ENCODE measurements around the gene ZBTB22. TPM values are rescaled to one million over a fixed set of nuclear protein-coding genes. Genes with fewer than 3 reads are reported as not detected.

Gene ZBTB22
- total and polyA plus RNA-seq, 4 donors, result 1.6 to 7.8 (median 4.7) TPM

DNA sequence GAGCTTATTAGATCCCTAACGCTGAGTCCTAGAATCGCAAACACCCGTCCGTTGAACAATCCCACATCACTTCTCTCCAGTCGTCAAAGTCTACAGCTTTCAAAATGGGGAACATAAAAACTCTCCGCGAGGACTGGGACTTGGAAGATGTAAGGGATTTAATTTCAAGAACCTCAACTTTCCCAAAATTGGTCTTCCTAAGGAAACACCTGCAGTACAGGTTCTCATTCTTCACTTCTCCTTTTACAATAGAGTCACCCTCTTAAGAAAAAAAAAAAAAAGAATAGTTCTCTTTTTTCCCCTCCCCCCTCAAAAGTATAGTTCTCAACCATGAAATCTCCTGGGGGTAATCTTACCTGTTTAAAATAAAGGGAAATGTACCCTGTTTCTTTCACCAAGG is 6.6 kb upstream of the ZBTB22 start:
- Histone ChIP-seq H3K9me3 (ENCODE audit: control insufficient read depth in 4 of 4, low read length in 3 of 4) (no peaks in the 10 kb centered on the region), H3K9ac (ENCODE audit: low read depth in 1 of 2, low read length in 2 of 2) (no peak overlapping the region), H3K4me1 (ENCODE audit: control insufficient read depth in 4 of 4, insufficient read depth in 4 of 4, low read length in 3 of 4) (peaks cover 14 to 33% (median 33%) of the 10 kb centered on the region in 4 donors), H3K4me3 (ENCODE audit: low read depth in 1 of 3, low read length in 3 of 3) (peak overlapping the region in 2 of 3 donors; percentile 72 to 85), H3K27me3 (ENCODE audit: control insufficient read depth in 4 of 4, insufficient read depth in 4 of 4, low read length in 3 of 4) (no peaks in the 10 kb centered on the region), H3K36me3 (ENCODE audit: control insufficient read depth in 4 of 4, insufficient read depth in 3 of 4, low read depth in 1 of 4, low read length in 3 of 4) (peaks cover 0 to 12% (median 7%) of the 10 kb centered on the region in 4 donors), H3K27ac (ENCODE audit: low read depth in 1 of 2, low read length in 2 of 2) (peak overlapping the region; percentile 85 to 86)
- 30% methylated on average over 7 of the region's 7 CpGs for WGBS
- TF ChIP-seq, protein P1, sequence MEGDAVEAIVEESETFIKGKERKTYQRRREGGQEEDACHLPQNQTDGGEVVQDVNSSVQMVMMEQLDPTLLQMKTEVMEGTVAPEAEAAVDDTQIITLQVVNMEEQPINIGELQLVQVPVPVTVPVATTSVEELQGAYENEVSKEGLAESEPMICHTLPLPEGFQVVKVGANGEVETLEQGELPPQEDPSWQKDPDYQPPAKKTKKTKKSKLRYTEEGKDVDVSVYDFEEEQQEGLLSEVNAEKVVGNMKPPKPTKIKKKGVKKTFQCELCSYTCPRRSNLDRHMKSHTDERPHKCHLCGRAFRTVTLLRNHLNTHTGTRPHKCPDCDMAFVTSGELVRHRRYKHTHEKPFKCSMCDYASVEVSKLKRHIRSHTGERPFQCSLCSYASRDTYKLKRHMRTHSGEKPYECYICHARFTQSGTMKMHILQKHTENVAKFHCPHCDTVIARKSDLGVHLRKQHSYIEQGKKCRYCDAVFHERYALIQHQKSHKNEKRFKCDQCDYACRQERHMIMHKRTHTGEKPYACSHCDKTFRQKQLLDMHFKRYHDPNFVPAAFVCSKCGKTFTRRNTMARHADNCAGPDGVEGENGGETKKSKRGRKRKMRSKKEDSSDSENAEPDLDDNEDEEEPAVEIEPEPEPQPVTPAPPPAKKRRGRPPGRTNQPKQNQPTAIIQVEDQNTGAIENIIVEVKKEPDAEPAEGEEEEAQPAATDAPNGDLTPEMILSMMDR (IDR thresholded peaks at IDR 0.05; ENCODE audit: low read depth, low read length, missing input control), result no peak
- TF ChIP-seq, protein P2, sequence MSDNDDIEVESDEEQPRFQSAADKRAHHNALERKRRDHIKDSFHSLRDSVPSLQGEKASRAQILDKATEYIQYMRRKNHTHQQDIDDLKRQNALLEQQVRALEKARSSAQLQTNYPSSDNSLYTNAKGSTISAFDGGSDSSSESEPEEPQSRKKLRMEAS (IDR thresholded peaks at IDR 0.05), result no peak
- TF ChIP-seq RAD21 (IDR thresholded peaks at IDR 0.05) (no peak), RXRA (IDR thresholded peaks at IDR 0.05) (no peak), FOXA1 (IDR thresholded peaks at IDR 0.05) (no peak), NR2F2 (IDR thresholded peaks at IDR 0.05) (no peak), FOXA2 (IDR thresholded peaks at IDR 0.05) (no peak), YY1 (IDR thresholded peaks at IDR 0.05) (no peak), HNF4A (conservative IDR thresholded peaks at IDR 0.05) (no peak), HNF4G (IDR thresholded peaks at IDR 0.05) (no peak), GABPA (IDR thresholded peaks at IDR 0.05 in 1 of 2, conservative IDR thresholded peaks at IDR 0.05 in 1 of 2) (no peak), EGR1 (IDR thresholded peaks at IDR 0.05; ENCODE audit: low read depth in 2 of 2) (no peak), TAF1 (conservative IDR thresholded peaks at IDR 0.05) (no peak), SP1 (IDR thresholded peaks at IDR 0.05) (no peak)
- TF ChIP-seq, protein P3, sequence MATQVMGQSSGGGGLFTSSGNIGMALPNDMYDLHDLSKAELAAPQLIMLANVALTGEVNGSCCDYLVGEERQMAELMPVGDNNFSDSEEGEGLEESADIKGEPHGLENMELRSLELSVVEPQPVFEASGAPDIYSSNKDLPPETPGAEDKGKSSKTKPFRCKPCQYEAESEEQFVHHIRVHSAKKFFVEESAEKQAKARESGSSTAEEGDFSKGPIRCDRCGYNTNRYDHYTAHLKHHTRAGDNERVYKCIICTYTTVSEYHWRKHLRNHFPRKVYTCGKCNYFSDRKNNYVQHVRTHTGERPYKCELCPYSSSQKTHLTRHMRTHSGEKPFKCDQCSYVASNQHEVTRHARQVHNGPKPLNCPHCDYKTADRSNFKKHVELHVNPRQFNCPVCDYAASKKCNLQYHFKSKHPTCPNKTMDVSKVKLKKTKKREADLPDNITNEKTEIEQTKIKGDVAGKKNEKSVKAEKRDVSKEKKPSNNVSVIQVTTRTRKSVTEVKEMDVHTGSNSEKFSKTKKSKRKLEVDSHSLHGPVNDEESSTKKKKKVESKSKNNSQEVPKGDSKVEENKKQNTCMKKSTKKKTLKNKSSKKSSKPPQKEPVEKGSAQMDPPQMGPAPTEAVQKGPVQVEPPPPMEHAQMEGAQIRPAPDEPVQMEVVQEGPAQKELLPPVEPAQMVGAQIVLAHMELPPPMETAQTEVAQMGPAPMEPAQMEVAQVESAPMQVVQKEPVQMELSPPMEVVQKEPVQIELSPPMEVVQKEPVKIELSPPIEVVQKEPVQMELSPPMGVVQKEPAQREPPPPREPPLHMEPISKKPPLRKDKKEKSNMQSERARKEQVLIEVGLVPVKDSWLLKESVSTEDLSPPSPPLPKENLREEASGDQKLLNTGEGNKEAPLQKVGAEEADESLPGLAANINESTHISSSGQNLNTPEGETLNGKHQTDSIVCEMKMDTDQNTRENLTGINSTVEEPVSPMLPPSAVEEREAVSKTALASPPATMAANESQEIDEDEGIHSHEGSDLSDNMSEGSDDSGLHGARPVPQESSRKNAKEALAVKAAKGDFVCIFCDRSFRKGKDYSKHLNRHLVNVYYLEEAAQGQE (IDR thresholded peaks at IDR 0.05), result no peak
- TF ChIP-seq, protein P4, sequence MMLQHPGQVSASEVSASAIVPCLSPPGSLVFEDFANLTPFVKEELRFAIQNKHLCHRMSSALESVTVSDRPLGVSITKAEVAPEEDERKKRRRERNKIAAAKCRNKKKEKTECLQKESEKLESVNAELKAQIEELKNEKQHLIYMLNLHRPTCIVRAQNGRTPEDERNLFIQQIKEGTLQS (IDR thresholded peaks at IDR 0.05), result no peak
- TF ChIP-seq, protein P5, sequence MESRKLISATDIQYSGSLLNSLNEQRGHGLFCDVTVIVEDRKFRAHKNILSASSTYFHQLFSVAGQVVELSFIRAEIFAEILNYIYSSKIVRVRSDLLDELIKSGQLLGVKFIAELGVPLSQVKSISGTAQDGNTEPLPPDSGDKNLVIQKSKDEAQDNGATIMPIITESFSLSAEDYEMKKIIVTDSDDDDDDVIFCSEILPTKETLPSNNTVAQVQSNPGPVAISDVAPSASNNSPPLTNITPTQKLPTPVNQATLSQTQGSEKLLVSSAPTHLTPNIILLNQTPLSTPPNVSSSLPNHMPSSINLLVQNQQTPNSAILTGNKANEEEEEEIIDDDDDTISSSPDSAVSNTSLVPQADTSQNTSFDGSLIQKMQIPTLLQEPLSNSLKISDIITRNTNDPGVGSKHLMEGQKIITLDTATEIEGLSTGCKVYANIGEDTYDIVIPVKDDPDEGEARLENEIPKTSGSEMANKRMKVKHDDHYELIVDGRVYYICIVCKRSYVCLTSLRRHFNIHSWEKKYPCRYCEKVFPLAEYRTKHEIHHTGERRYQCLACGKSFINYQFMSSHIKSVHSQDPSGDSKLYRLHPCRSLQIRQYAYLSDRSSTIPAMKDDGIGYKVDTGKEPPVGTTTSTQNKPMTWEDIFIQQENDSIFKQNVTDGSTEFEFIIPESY (IDR thresholded peaks at IDR 0.05), result no peak
- DNase-seq (ENCODE audit: low spot score), result no peak

Data from liver (tissue), 9 donors.